ENCODE measurements around the gene CEP112.

Gene CEP112

GRCh38 chr17:65668211-65668610 is 523.7 kb downstream of the CEP112 start:
- DNase-seq = no peak

DNA sequence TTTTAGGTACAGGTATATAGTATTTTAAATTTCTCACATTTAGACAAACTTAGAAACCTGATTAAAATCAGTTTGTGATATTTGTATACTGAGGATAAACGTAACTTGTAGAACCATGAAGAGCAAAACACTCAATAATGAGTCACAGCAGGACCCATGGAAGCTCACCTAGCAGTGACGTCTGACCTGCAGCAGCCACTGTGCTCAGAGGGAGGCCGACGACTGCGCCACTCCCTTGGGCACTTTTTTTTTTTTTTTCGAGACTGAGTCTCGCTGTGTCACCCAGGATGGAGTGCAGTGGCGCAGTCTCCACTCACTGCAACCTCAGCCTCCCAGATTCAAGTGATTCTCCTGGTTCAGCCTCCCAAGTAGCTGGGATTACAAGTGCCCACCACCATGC is 524.3 kb downstream of the CEP112 start:
- DNase-seq = no peak

- no peak for DNase-seq
These were observed 525.0 kb downstream of the CEP112 start for GRCh38 chr17:65666876-65667321.

DNA sequence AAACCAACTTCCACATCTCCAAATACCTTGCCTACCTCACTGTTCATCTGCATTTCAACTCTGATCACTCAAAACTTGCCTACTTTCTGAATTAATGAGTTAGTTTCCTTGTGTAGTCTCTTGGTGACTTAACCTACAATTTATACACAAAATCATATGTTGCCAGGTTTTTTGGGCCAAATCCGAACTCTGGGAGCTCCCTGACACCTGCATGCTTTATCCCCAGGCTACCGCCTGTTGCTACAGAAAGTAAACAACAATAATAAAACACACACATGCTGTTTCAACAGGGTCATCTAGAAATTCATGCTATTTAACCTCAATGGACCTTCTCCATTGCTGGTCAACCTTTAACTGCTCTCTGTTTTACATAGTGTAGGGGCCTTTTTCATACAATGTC is 526.0 kb downstream of the CEP112 start:
- no peak for DNase-seq

DNA sequence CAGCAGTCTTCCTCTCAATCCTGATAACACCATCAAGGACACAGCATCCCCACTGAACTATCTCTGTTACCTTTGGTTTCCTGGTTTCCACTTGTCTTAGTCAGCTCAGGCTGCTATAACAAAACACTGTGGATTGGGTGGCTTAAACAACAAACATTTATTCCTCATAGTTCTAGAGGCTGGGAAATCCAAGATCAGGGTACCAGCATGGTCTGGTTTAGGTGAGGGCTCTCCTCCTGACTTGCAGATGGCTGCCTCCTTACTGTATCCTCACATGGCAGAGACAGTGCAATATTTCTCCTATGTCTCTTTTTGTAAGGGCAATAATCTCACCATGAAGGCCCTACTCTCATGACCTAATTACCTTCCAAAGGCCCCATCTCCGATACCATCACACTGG is 527.2 kb downstream of the CEP112 start:
- no peak for DNase-seq

DNA sequence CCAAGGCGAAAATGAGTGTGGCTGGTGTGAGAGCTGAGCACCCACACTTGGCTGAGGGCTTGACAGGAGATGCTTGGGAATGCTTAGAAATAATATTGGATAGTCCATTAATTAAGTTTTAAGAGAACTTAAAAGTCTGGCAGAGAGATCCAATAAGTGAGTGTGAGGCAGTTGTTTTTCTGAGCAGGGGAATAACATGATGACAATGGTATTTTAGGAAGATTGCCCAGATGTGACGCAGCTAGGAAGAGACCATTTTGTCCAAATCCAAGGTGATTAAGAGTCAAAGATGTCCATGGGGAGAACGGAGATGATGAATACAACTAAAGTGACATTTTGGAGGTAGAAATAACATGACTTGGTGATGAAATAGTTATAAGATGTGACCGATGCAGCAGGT is 527.7 kb downstream of the CEP112 start:
- no peak for DNase-seq

DNA sequence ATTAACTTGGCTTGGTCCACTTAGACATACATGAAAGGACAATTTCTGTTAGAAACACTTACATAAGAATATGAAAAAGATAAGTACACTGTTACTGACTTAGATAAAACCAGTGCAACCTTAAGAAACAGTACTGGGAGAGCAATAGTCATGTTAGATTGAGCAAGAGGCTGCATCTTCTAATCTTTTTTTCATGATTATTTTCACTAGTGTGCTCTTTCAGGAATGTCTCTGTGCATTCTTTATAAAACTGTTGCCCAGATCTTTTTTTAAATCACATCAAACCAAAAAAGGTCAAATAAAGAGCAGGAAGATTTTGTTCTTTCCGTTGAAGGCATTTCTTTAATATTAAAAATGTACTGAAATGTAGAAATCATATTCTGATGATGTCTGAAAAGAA is 529.7 kb downstream of the CEP112 start:
- no peak for DNase-seq

GRCh38 chr17:65660947-65661346 is 531.0 kb downstream of the CEP112 start:
- no peak for DNase-seq

- no peak for DNase-seq
These were observed 531.9 kb downstream of the CEP112 start for GRCh38 chr17:65660078-65660477.

- DNase-seq = no peak
These were observed 532.4 kb downstream of the CEP112 start for GRCh38 chr17:65659512-65659911.

GRCh38 chr17:65657251-65657828 is 534.6 kb downstream of the CEP112 start:
- DNase-seq = no peak

GRCh38 chr17:65656390-65657250 is 535.3 kb downstream of the CEP112 start:
- no peak for DNase-seq

GRCh38 chr17:65655706-65656105 is 536.2 kb downstream of the CEP112 start:
- DNase-seq = no peak

- no peak for DNase-seq
These were observed 547.4 kb downstream of the CEP112 start for GRCh38 chr17:65644545-65644944.

GRCh38 chr17:65638221-65638975 is 553.5 kb downstream of the CEP112 start:
- DNase-seq = no peak

DNA sequence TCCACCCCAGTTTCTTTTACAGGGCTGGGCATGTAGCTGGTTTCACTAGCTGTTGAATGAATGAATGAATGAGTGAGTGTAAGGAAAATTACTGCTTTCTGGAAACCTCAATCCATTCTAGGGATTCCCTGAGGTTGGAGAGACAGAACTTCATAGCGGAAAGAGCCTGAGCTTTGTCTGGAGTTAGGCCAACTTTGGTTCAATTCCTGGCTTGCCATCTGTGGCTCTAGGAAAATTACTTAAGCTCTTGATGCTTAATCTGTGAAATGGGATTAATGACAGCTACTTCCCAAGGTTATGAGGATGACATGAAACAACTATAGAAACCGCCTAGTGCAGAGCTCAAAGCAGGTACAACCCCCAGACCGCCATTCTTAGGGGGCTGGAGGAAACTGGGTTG is 554.1 kb downstream of the CEP112 start:
- no peak for DNase-seq

GRCh38 chr17:65634533-65634932 is 557.4 kb downstream of the CEP112 start:
- no peak for DNase-seq

DNA sequence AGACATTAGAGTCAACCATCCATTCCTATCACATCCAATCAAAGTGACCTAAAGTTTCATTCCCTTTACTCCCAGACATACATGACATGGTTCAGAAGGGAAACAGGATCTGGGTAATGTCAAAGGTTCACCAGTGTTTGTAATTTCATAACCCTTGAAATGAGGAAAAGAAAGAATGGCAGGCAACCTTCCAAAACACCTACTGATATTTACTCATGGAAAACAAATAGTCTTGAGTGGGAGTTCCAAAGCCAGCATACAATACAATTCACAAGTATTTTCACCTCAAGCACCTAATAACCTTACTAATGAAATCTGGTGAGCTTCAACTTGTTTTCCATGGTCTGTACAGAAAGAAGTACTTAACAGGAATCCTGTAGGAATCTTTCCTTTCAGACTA is 557.9 kb downstream of the CEP112 start:
- no peak for DNase-seq

GRCh38 chr17:65633146-65633881 is 558.6 kb downstream of the CEP112 start:
- DNase-seq = no peak

GRCh38 chr17:65630502-65630901 is 561.4 kb downstream of the CEP112 start:
- DNase-seq = no peak

DNA sequence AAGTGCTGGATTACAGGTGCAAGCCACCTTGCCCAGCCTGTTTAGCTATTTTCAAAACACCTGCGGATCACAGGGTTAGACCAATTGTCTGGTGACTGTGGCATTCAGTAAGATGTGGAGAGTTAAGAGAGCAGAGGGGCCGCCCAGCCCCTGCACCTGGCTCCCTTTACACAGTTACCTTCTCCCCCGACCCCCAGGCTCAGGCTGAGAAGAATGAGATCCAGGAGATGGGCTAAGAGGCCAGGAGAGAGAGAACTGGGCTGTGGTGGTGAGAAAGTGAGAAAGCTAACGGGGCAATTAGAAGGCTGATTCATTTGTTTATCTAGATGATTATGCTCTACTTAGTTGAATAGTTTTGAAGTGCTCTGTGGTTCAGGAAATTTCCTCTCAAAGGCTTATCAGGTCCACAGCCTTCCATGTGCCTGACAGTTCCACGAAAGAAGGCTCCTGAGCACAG is 562.7 kb downstream of the CEP112 start:
- DNase-seq = no peak

- DNase-seq = no peak
These were observed 563.3 kb downstream of the CEP112 start for GRCh38 chr17:65628644-65629036.
